Body of pancreas (tissue), 4 donors: ENCODE results near the gene WDR86.

ENCODE experiments used
- CTCF ChIP-seq, 7 experiments: fragments of 450-650 bp in 4 of 7; fragments of 200-600 bp in 3 of 7; sonication (generic) in 3 of 7; IDR thresholded peaks; one replicate each; pipeline ENCODE4 v1.5.1; 2016 to 2019; ENCODE audit warnings: antibody characterized with exemption in 7 of 7
- POLR2A ChIP-seq, 3 donors: fragments of 450-650 bp; IDR thresholded peaks; one replicate each; pipeline ENCODE4 v1.6.1; 2016; ENCODE audit warnings: antibody characterized with exemption in 3 of 3, mild to moderate bottlenecking in 2 of 3

DNA sequence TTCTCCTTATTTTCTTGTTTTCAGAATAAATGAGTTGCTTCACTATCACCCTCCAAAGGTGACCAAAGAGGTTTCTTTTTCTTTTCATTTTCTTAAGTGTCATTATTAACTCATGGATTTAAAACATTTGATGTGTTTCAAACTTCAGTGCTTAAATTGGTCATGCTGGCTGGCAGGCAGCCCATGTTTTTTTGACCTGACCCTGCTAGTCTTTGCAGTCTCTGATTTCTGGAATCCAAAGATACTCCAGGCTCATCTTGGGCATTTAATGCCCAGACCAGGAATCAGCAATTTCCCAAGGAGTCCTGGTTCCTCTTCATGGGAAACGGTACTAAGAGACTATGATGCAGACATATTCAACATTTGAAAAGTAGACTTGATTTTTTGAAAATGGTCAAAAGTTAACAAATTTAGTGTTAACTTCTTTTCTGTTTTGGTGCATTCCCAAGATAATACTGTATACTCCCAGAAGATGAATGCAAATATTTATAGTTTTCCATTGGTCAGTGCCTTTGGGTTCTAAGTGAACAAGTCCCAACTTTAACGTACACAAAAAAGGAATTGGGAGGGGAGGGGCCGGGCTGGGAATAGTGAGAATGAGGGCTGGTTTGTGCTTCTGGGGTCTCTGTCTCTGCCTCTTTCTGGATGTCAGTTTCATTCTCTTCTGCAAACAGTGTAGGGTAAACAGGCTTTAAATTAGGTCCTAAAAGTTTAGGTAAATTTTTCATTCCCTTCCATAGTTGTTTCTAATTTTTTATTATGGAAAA is 48.5 kb downstream of the WDR86 start:
- TF ChIP-seq CTCF (IDR thresholded peaks at IDR 0.05) (no peak), POLR2A (IDR thresholded peaks at IDR 0.05) (no peak)
